ENCODE results near the gene PDE4B.

DNA sequence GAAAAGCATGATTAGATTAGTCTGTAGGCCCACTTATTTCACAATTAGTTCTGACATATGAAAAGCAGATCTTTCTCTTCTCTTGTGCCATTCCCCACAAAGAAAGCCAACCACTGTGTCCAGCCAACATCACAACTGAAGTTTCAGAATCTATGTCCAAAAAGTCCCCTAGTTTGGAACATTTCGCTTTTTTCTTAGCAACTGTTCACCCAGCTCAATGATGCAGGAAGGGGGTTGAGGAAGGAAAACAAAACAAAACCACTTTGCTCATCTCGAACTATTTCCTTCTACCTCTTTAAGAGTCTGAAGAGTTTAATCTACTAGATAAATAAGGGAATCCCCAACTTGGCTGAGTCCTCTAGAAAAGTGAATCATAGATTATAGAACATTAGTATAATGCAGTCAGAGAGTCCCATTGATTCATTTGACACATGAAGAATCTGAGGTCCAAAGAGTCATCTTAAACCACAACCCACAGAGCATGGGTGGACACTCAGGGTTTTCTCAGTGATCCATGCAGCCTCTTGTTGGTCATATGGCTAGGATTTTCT, 581.9 kb downstream of the PDE4B start:
- no peak for TF ChIP-seq EP300 (IDR thresholded peaks at IDR 0.05)
- TF ChIP-seq, protein P1, sequence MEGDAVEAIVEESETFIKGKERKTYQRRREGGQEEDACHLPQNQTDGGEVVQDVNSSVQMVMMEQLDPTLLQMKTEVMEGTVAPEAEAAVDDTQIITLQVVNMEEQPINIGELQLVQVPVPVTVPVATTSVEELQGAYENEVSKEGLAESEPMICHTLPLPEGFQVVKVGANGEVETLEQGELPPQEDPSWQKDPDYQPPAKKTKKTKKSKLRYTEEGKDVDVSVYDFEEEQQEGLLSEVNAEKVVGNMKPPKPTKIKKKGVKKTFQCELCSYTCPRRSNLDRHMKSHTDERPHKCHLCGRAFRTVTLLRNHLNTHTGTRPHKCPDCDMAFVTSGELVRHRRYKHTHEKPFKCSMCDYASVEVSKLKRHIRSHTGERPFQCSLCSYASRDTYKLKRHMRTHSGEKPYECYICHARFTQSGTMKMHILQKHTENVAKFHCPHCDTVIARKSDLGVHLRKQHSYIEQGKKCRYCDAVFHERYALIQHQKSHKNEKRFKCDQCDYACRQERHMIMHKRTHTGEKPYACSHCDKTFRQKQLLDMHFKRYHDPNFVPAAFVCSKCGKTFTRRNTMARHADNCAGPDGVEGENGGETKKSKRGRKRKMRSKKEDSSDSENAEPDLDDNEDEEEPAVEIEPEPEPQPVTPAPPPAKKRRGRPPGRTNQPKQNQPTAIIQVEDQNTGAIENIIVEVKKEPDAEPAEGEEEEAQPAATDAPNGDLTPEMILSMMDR (IDR thresholded peaks at IDR 0.05), result no peak
